Measurements from ENCODE around the gene THOP1. TPM values are rescaled to one million over a fixed set of nuclear protein-coding genes. Genes with fewer than 3 reads are reported as not detected.
A peak's percentile ranks its signal among the peaks of the same experiment; 100 is the strongest.

Gene THOP1
- total RNA-seq, 1 donor from 2014 or later, result 173 TPM

DNA sequence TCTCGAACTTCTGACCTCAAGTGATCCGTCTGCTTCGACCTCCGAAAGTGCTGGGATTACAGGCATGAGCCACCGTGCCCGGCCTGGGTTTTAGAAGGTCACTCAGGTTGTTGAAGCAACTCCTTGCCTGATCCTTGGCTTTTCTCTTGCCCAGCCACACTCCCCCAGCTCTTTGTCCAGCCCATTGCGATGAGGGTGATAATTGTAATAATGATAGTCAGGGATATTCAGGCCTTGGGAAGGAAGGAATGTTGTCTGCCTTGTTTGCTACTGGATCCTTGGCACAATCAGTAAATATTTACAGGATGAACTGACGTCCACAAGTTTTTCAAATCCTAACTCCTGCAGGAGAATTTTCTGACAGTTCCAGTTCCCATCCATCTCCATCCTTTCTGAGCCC is 1.8 kb downstream of the THOP1 start:
- DNase-seq (ENCODE audit: low read depth, low spot score), result no peak
- H3K9me3 Mint-ChIP-seq, result peaks cover 4% of the 10 kb centered on the region
- H3K4me1 Mint-ChIP-seq, result peaks cover 43% of the 10 kb centered on the region
- TF ChIP-seq, protein P1, sequence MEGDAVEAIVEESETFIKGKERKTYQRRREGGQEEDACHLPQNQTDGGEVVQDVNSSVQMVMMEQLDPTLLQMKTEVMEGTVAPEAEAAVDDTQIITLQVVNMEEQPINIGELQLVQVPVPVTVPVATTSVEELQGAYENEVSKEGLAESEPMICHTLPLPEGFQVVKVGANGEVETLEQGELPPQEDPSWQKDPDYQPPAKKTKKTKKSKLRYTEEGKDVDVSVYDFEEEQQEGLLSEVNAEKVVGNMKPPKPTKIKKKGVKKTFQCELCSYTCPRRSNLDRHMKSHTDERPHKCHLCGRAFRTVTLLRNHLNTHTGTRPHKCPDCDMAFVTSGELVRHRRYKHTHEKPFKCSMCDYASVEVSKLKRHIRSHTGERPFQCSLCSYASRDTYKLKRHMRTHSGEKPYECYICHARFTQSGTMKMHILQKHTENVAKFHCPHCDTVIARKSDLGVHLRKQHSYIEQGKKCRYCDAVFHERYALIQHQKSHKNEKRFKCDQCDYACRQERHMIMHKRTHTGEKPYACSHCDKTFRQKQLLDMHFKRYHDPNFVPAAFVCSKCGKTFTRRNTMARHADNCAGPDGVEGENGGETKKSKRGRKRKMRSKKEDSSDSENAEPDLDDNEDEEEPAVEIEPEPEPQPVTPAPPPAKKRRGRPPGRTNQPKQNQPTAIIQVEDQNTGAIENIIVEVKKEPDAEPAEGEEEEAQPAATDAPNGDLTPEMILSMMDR (conservative IDR thresholded peaks at IDR 0.05), result no peak
- H3K27ac Mint-ChIP-seq (ENCODE audit: unreplicated experiment), result peak overlapping the region; percentile 57
- H3K27me3 Mint-ChIP-seq (ENCODE audit: low read depth), result peaks cover 4% of the 10 kb centered on the region
- peak overlapping the region; percentile 81 for H3K4me3 Mint-ChIP-seq
- H3K36me3 Mint-ChIP-seq (ENCODE audit: low read depth), result peaks cover 6% of the 10 kb centered on the region

DNA sequence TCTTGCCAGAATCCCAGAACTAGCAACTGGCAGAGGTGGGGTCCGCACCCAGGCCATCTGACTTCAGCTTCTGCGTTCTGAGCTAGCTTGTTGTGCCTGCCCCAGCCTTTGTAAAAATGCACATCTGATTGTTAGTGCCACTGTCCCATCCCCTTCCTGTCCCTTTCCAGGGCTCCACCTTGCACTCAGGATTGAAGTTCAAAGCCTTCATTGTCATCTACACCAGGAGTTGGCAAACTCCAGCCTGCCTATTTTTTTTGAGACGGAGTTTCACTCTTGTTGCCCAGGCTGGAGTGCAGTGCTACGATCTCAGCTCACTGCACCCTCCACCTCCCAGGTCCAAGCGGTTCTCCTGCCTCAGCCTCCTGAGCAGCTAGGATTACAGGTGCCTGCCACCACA is 2.9 kb downstream of the THOP1 start:
- DNase-seq (ENCODE audit: low read depth, low spot score), result no peak
- TF ChIP-seq, protein P1 (conservative IDR thresholded peaks at IDR 0.05), result no peak
- Mint-ChIP-seq H3K4me1 (peaks cover 38% of the 10 kb centered on the region), H3K36me3 (ENCODE audit: low read depth) (peaks cover 9% of the 10 kb centered on the region), H3K27me3 (ENCODE audit: low read depth) (peaks cover 3% of the 10 kb centered on the region), H3K9me3 (peaks cover 4% of the 10 kb centered on the region), H3K4me3 (peak overlapping the region; percentile 81), H3K27ac (ENCODE audit: unreplicated experiment) (no peak overlapping the region)

DNA sequence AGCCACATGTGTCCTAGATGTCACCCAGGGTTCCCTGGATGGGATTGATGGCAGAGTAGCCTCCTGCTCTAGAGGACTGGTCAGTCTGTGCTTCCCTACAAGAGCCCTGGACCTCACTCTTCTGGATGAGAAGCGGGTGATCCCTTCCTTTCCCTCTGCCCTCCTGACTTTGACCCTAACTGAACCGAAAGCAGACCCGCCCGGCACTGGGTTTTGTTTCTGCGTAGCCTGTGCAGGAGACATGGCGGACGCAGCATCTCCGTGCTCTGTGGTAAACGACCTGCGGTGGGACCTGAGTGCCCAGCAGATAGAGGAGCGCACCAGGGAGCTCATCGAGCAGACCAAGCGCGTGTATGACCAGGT is 4.9 kb downstream of the THOP1 start:
- Mint-ChIP-seq H3K27ac (ENCODE audit: unreplicated experiment) (no peak overlapping the region), H3K4me1 (peaks cover 21% of the 10 kb centered on the region), H3K4me3 (peak overlapping the region; percentile 31), H3K36me3 (ENCODE audit: low read depth) (peaks cover 6% of the 10 kb centered on the region), H3K9me3 (no peaks in the 10 kb centered on the region), H3K27me3 (ENCODE audit: low read depth) (no peaks in the 10 kb centered on the region)
- DNase-seq (ENCODE audit: low read depth, low spot score), result no peak
- TF ChIP-seq, protein P1 (conservative IDR thresholded peaks at IDR 0.05), result no peak

DNA sequence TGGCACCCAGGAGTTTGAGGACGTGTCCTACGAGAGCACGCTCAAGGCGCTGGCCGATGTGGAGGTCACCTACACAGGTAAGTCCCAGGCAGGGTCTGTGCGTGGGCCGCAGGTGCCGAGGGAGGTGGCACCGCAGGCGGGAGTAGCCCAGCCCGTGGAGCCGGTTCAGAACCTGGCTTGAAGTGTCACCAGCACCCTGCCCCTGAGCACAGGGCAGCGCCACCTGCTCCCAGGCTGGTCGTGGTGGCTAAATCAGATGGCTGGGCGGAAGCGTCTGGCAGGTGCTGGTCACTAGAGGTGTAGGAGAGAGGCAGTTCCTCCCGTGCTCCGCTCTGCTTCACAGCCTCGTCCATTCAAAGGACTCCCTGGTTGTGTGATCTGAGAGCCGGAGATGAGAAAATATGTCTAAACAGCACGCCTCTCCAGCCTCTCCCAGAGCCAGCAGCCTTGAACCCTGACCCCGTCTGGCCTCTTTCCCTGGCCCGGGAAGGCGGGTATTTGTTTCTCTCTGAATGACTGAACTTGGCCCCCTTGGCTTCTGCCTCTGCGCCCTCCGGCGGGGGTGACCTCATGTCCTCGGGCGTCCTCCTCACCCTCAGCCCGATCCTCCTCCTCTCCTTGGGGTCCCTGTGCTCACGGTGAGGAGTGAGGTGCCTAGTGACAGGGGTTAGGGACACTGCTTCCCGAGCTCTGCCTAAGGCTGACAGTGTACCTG is 5.4 kb downstream of the THOP1 start:
- TF ChIP-seq, protein P1 (conservative IDR thresholded peaks at IDR 0.05), result no peak
- no peaks in the 10 kb centered on the region for H3K9me3 Mint-ChIP-seq
- H3K27ac Mint-ChIP-seq (ENCODE audit: unreplicated experiment), result no peak overlapping the region
- no peak for DNase-seq (ENCODE audit: low read depth, low spot score)
- H3K4me3 Mint-ChIP-seq, result no peak overlapping the region
- no peaks in the 10 kb centered on the region for H3K27me3 Mint-ChIP-seq (ENCODE audit: low read depth)
- H3K36me3 Mint-ChIP-seq (ENCODE audit: low read depth), result peaks cover 6% of the 10 kb centered on the region
- H3K4me1 Mint-ChIP-seq, result peaks cover 19% of the 10 kb centered on the region

DNA sequence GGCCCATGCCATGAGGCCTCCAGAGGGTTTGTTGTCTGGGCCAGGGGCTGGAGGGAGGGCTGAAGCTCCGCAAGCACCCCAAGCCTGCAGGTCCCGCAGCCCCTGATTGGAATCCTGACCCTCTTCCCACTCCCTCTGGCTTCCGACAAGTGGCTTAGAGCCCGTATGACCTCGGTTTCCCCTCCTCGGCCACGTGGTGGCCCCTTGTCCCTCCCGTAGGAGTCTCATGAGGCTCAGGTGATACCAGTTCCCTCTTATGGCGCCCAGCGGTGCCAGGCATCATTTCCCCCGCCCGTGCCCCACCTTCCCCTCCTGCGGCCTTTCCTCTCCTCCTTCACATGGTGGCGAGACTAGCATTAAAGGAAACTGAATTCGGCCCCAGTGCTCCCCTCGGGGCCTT is 6.1 kb downstream of the THOP1 start:
- Mint-ChIP-seq H3K4me1 (peaks cover 14% of the 10 kb centered on the region), H3K36me3 (ENCODE audit: low read depth) (peaks cover 6% of the 10 kb centered on the region), H3K4me3 (no peak overlapping the region), H3K9me3 (no peaks in the 10 kb centered on the region), H3K27me3 (ENCODE audit: low read depth) (no peaks in the 10 kb centered on the region), H3K27ac (ENCODE audit: unreplicated experiment) (no peak overlapping the region)
- DNase-seq (ENCODE audit: low read depth, low spot score), result no peak
- TF ChIP-seq, protein P1 (conservative IDR thresholded peaks at IDR 0.05), result no peak
